Upper lobe of left lung (tissue), 4 donors: Measurements from ENCODE around the gene COL20A1.

ENCODE experiments used
- EP300 ChIP-seq, 4 donors: sonication (generic); formaldehyde crosslinking; IDR thresholded peaks; one replicate each; pipeline ENCODE4 v1.5.1; 2017; ENCODE audit warnings: antibody characterized with exemption in 4 of 4, control low read depth in 2 of 4
- POLR2A ChIP-seq, 4 donors: fragments of 450-650 bp; IDR thresholded peaks; one replicate each; pipeline ENCODE4 v1.5.1; 2016 to 2017; ENCODE audit warnings: antibody characterized with exemption in 4 of 4, mild to moderate bottlenecking in 2 of 4
- POLR2AphosphoS5 ChIP-seq, 2 donors: sonication (generic); formaldehyde crosslinking; IDR thresholded peaks; one replicate each; pipeline ENCODE4 v1.5.1; 2017; ENCODE audit warnings: antibody characterized with exemption in 2 of 2
- TF ChIP-seq, protein P1 (sequence below), 6 experiments: fragments of 450-650 bp in 4 of 6; fragments of 200-600 bp in 2 of 6; sonication (generic) in 2 of 6; IDR thresholded peaks; one replicate each; pipeline ENCODE4 v1.5.1; 2016 to 2019; ENCODE audit warnings: antibody characterized with exemption in 6 of 6

- TF ChIP-seq, protein P1, sequence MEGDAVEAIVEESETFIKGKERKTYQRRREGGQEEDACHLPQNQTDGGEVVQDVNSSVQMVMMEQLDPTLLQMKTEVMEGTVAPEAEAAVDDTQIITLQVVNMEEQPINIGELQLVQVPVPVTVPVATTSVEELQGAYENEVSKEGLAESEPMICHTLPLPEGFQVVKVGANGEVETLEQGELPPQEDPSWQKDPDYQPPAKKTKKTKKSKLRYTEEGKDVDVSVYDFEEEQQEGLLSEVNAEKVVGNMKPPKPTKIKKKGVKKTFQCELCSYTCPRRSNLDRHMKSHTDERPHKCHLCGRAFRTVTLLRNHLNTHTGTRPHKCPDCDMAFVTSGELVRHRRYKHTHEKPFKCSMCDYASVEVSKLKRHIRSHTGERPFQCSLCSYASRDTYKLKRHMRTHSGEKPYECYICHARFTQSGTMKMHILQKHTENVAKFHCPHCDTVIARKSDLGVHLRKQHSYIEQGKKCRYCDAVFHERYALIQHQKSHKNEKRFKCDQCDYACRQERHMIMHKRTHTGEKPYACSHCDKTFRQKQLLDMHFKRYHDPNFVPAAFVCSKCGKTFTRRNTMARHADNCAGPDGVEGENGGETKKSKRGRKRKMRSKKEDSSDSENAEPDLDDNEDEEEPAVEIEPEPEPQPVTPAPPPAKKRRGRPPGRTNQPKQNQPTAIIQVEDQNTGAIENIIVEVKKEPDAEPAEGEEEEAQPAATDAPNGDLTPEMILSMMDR (IDR thresholded peaks at IDR 0.05): no peak
- TF ChIP-seq POLR2A (IDR thresholded peaks at IDR 0.05) (no peak), EP300 (IDR thresholded peaks at IDR 0.05) (no peak), POLR2AphosphoS5 (IDR thresholded peaks at IDR 0.05) (no peak)
Measured at GRCh38 chr20:63296531-63297299, 3.7 kb downstream of the COL20A1 start.
